Measurements from ENCODE around the gene ZNF367.
A peak's percentile ranks its signal among the peaks of the same experiment; 100 is the strongest.

Gene ZNF367

GRCh38 chr9:96436063-96436455 lies 17.9 kb upstream of the ZNF367 start:
- no peak overlapping the region for H3K4me3 ChIP-seq (ENCODE audit: low read length)
- H3K4me2 ChIP-seq (ENCODE audit: low read length), result no peak overlapping the region
- no peaks in the 10 kb centered on the region for H3K36me3 ChIP-seq (ENCODE audit: insufficient read depth, low read length)
- H3K9ac ChIP-seq (ENCODE audit: low read depth, low read length), result no peak overlapping the region
- H3K4me1 ChIP-seq (ENCODE audit: control insufficient read depth, insufficient read depth, low read length), result no peaks in the 10 kb centered on the region
- H3K27me3 ChIP-seq (ENCODE audit: control insufficient read depth, insufficient read depth, low read length), result no peaks in the 10 kb centered on the region
- H3K9me3 ChIP-seq (replicated peaks; ENCODE audit: low read length), result no peaks in the 10 kb centered on the region

GRCh38 chr9:96435345-96435744 lies 17.2 kb upstream of the ZNF367 start:
- Histone ChIP-seq H3K9ac (ENCODE audit: low read depth, low read length) (no peak overlapping the region), H3K9me3 (replicated peaks; ENCODE audit: low read length) (no peaks in the 10 kb centered on the region), H3K27me3 (ENCODE audit: control insufficient read depth, insufficient read depth, low read length) (no peaks in the 10 kb centered on the region), H3K4me1 (ENCODE audit: control insufficient read depth, insufficient read depth, low read length) (no peaks in the 10 kb centered on the region), H3K4me2 (ENCODE audit: low read length) (no peak overlapping the region), H3K36me3 (ENCODE audit: insufficient read depth, low read length) (no peaks in the 10 kb centered on the region), H3K4me3 (ENCODE audit: low read length) (no peak overlapping the region)

- Histone ChIP-seq H3K4me2 (ENCODE audit: low read length) (no peak overlapping the region), H3K36me3 (ENCODE audit: insufficient read depth, low read length) (no peaks in the 10 kb centered on the region), H3K4me3 (ENCODE audit: low read length) (no peak overlapping the region), H3K27me3 (ENCODE audit: control insufficient read depth, insufficient read depth, low read length) (no peaks in the 10 kb centered on the region), H3K9ac (ENCODE audit: low read depth, low read length) (no peak overlapping the region), H3K9me3 (replicated peaks; ENCODE audit: low read length) (no peaks in the 10 kb centered on the region), H3K4me1 (ENCODE audit: control insufficient read depth, insufficient read depth, low read length) (no peaks in the 10 kb centered on the region)
Observed at GRCh38 chr9:96430377-96430776, 12.2 kb upstream of the ZNF367 start.

GRCh38 chr9:96429732-96430131 lies 11.6 kb upstream of the ZNF367 start:
- Histone ChIP-seq H3K4me3 (ENCODE audit: low read length) (no peak overlapping the region), H3K9ac (ENCODE audit: low read depth, low read length) (no peak overlapping the region), H3K27me3 (ENCODE audit: control insufficient read depth, insufficient read depth, low read length) (no peaks in the 10 kb centered on the region), H3K4me1 (ENCODE audit: control insufficient read depth, insufficient read depth, low read length) (no peaks in the 10 kb centered on the region), H3K4me2 (ENCODE audit: low read length) (no peak overlapping the region), H3K36me3 (ENCODE audit: insufficient read depth, low read length) (no peaks in the 10 kb centered on the region), H3K9me3 (replicated peaks; ENCODE audit: low read length) (no peaks in the 10 kb centered on the region)

GRCh38 chr9:96425500-96426169 lies 7.5 kb upstream of the ZNF367 start:
- no peaks in the 10 kb centered on the region for H3K27me3 ChIP-seq (ENCODE audit: control insufficient read depth, insufficient read depth, low read length)
- H3K9ac ChIP-seq (ENCODE audit: low read depth, low read length), result no peak overlapping the region
- no peak overlapping the region for H3K4me2 ChIP-seq (ENCODE audit: low read length)
- peaks cover 8% of the 10 kb centered on the region for H3K4me1 ChIP-seq (ENCODE audit: control insufficient read depth, insufficient read depth, low read length)
- H3K36me3 ChIP-seq (ENCODE audit: insufficient read depth, low read length), result no peaks in the 10 kb centered on the region
- H3K4me3 ChIP-seq (ENCODE audit: low read length), result no peak overlapping the region
- H3K9me3 ChIP-seq (replicated peaks; ENCODE audit: low read length), result no peaks in the 10 kb centered on the region

- Histone ChIP-seq H3K36me3 (ENCODE audit: insufficient read depth, low read length) (no peaks in the 10 kb centered on the region), H3K9ac (ENCODE audit: low read depth, low read length) (no peak overlapping the region), H3K9me3 (replicated peaks; ENCODE audit: low read length) (no peaks in the 10 kb centered on the region), H3K4me2 (ENCODE audit: low read length) (no peak overlapping the region), H3K27me3 (ENCODE audit: control insufficient read depth, insufficient read depth, low read length) (no peaks in the 10 kb centered on the region), H3K4me3 (ENCODE audit: low read length) (no peak overlapping the region), H3K4me1 (ENCODE audit: control insufficient read depth, insufficient read depth, low read length) (peaks cover 20% of the 10 kb centered on the region)
Observed at GRCh38 chr9:96423985-96424336, 5.8 kb upstream of the ZNF367 start.

- no peaks in the 10 kb centered on the region for H3K9me3 ChIP-seq (replicated peaks; ENCODE audit: low read length)
- no peak overlapping the region for H3K9ac ChIP-seq (ENCODE audit: low read depth, low read length)
- no peak overlapping the region for H3K4me3 ChIP-seq (ENCODE audit: low read length)
- no peak overlapping the region for H3K4me2 ChIP-seq (ENCODE audit: low read length)
- no peaks in the 10 kb centered on the region for H3K27me3 ChIP-seq (ENCODE audit: control insufficient read depth, insufficient read depth, low read length)
- no peaks in the 10 kb centered on the region for H3K36me3 ChIP-seq (ENCODE audit: insufficient read depth, low read length)
- peaks cover 20% of the 10 kb centered on the region for H3K4me1 ChIP-seq (ENCODE audit: control insufficient read depth, insufficient read depth, low read length)
Observed at GRCh38 chr9:96423322-96423984, 5.3 kb upstream of the ZNF367 start.

GRCh38 chr9:96420468-96421219 lies 2.5 kb upstream of the ZNF367 start:
- Histone ChIP-seq H3K4me1 (ENCODE audit: control insufficient read depth, insufficient read depth, low read length) (peaks cover 27% of the 10 kb centered on the region), H3K9me3 (replicated peaks; ENCODE audit: low read length) (no peaks in the 10 kb centered on the region), H3K27me3 (ENCODE audit: control insufficient read depth, insufficient read depth, low read length) (no peaks in the 10 kb centered on the region), H3K9ac (ENCODE audit: low read depth, low read length) (peak overlapping the region; percentile 98), H3K36me3 (ENCODE audit: insufficient read depth, low read length) (no peaks in the 10 kb centered on the region), H3K4me2 (ENCODE audit: low read length) (peak overlapping the region; percentile 99), H3K4me3 (ENCODE audit: low read length) (no peak overlapping the region)

- Histone ChIP-seq H3K9me3 (replicated peaks; ENCODE audit: low read length) (no peaks in the 10 kb centered on the region), H3K9ac (ENCODE audit: low read depth, low read length) (peak overlapping the region; percentile 98), H3K4me1 (ENCODE audit: control insufficient read depth, insufficient read depth, low read length) (peaks cover 27% of the 10 kb centered on the region), H3K36me3 (ENCODE audit: insufficient read depth, low read length) (no peaks in the 10 kb centered on the region), H3K27me3 (ENCODE audit: control insufficient read depth, insufficient read depth, low read length) (no peaks in the 10 kb centered on the region), H3K4me2 (ENCODE audit: low read length) (peak overlapping the region; percentile 99), H3K4me3 (ENCODE audit: low read length) (peak overlapping the region; percentile 89)
Observed at GRCh38 chr9:96419691-96419969, 1.5 kb upstream of the ZNF367 start.

GRCh38 chr9:96418920-96419690 lies 935 bp upstream of the ZNF367 start:
- peak overlapping the region; percentile 89 for H3K4me3 ChIP-seq (ENCODE audit: low read length)
- H3K4me1 ChIP-seq (ENCODE audit: control insufficient read depth, insufficient read depth, low read length), result peaks cover 27% of the 10 kb centered on the region
- no peaks in the 10 kb centered on the region for H3K36me3 ChIP-seq (ENCODE audit: insufficient read depth, low read length)
- H3K9ac ChIP-seq (ENCODE audit: low read depth, low read length), result peak overlapping the region; percentile 98
- no peaks in the 10 kb centered on the region for H3K9me3 ChIP-seq (replicated peaks; ENCODE audit: low read length)
- no peaks in the 10 kb centered on the region for H3K27me3 ChIP-seq (ENCODE audit: control insufficient read depth, insufficient read depth, low read length)
- H3K4me2 ChIP-seq (ENCODE audit: low read length), result peak overlapping the region; percentile 99

GRCh38 chr9:96417661-96418082 lies 498 bp downstream of the ZNF367 start:
- Histone ChIP-seq H3K4me1 (ENCODE audit: control insufficient read depth, insufficient read depth, low read length) (peaks cover 27% of the 10 kb centered on the region), H3K9me3 (replicated peaks; ENCODE audit: low read length) (no peaks in the 10 kb centered on the region), H3K4me3 (ENCODE audit: low read length) (peak overlapping the region; percentile 84), H3K9ac (ENCODE audit: low read depth, low read length) (peak overlapping the region; percentile 93), H3K4me2 (ENCODE audit: low read length) (peak overlapping the region; percentile 100), H3K27me3 (ENCODE audit: control insufficient read depth, insufficient read depth, low read length) (no peaks in the 10 kb centered on the region), H3K36me3 (ENCODE audit: insufficient read depth, low read length) (no peaks in the 10 kb centered on the region)

Data from skeletal muscle satellite cell (primary cell).